HG02798 (cell line): ENCODE measurements around the gene SLC22A1.
"Not testable (repeated sequence)": the region's sequence is repeated elsewhere in the genome, so short reads cannot be mapped to it uniquely, and the experiment has no call there.

Experiments used
- ATAC-seq: cut with Tn5 transposase; IDR thresholded peaks from one replicate; pipeline ENCODE4 v1.9.1; 2021; ENCODE audit warnings: mild to moderate bottlenecking; ENCODE audit not compliant: unreplicated experiment, poor library complexity

The SLC22A1 gene

GRCh38 chr6:160118620-160119229, 2.9 kb upstream of the SLC22A1 start:
- ATAC-seq = no peak

GRCh38 chr6:160120087-160120486, 1.5 kb upstream of the SLC22A1 start:
- no peak for ATAC-seq

- ATAC-seq = no peak
Observed at GRCh38 chr6:160121981-160122380, 366 bp downstream of the SLC22A1 start.

- ATAC-seq = no peak
Observed at GRCh38 chr6:160122744-160123143, 1.1 kb downstream of the SLC22A1 start.

- ATAC-seq = no peak
Observed at GRCh38 chr6:160124007-160124406, 2.4 kb downstream of the SLC22A1 start.

- no peak for ATAC-seq
Observed at GRCh38 chr6:160124605-160125004, 3.0 kb downstream of the SLC22A1 start.

GRCh38 chr6:160125105-160125504, 3.5 kb downstream of the SLC22A1 start:
- not testable (repeated sequence) for ATAC-seq

- ATAC-seq = no peak
Observed at GRCh38 chr6:160127270-160128124, 5.9 kb downstream of the SLC22A1 start.

GRCh38 chr6:160128125-160128683, 6.6 kb downstream of the SLC22A1 start:
- ATAC-seq = no peak

GRCh38 chr6:160128879-160129516, 7.4 kb downstream of the SLC22A1 start:
- ATAC-seq = no peak

GRCh38 chr6:160129881-160130615, 8.4 kb downstream of the SLC22A1 start:
- ATAC-seq = no peak

GRCh38 chr6:160130729-160131484, 9.3 kb downstream of the SLC22A1 start:
- no peak for ATAC-seq

- ATAC-seq = no peak
Observed at GRCh38 chr6:160131636-160132296, 10.2 kb downstream of the SLC22A1 start.

GRCh38 chr6:160132297-160132637, 10.7 kb downstream of the SLC22A1 start:
- ATAC-seq = no peak

- ATAC-seq = no peak
Observed at GRCh38 chr6:160132776-160133338, 11.2 kb downstream of the SLC22A1 start.

GRCh38 chr6:160133441-160134336, 12.1 kb downstream of the SLC22A1 start:
- ATAC-seq = no peak

- ATAC-seq = not testable (repeated sequence)
Observed at GRCh38 chr6:160134337-160134751, 12.7 kb downstream of the SLC22A1 start.
